Osteocyte (in vitro differentiated cells): ENCODE measurements around the gene PKNOX2. TPM values are rescaled to one million over a fixed set of nuclear protein-coding genes. Genes with fewer than 3 reads are reported as not detected.

Source experiments
- DNase-seq: peaks from one replicate; pipeline ENCODE4 v3.0.0; 2021; ENCODE audit warnings: mixed read lengths; ENCODE audit not compliant: unreplicated experiment; ENCODE audit errors: extremely low spot score
- H3K27ac Mint-ChIP-seq: one replicate; pipeline ENCODE4 v1.8.0; 2021; ENCODE audit warnings: mild to moderate bottlenecking, mixed read lengths; ENCODE audit not compliant: unreplicated experiment
- H3K27me3 Mint-ChIP-seq: one replicate; pipeline ENCODE4 v1.8.0; 2021; ENCODE audit warnings: mixed read lengths; ENCODE audit not compliant: unreplicated experiment
- H3K36me3 Mint-ChIP-seq: one replicate; pipeline ENCODE4 v1.8.0; 2021; ENCODE audit warnings: mixed read lengths; ENCODE audit not compliant: unreplicated experiment
- H3K4me1 Mint-ChIP-seq: one replicate; pipeline ENCODE4 v1.8.0; 2021; ENCODE audit warnings: mixed read lengths; ENCODE audit not compliant: unreplicated experiment
- H3K4me3 Mint-ChIP-seq: one replicate; pipeline ENCODE4 v1.8.0; 2021; ENCODE audit warnings: mild to moderate bottlenecking, moderate library complexity, mixed read lengths; ENCODE audit not compliant: unreplicated experiment
- H3K9me3 Mint-ChIP-seq: one replicate; pipeline ENCODE4 v1.8.0; 2021; ENCODE audit warnings: mixed read lengths; ENCODE audit not compliant: unreplicated experiment
- total RNA-seq: library from RNA; stranded (reverse); gene quantifications from 2 replicates; pipeline ENCODE4 v1.2.1, GENCODE V29; 2021
- TF ChIP-seq, protein P1 (sequence below): fragments of 200-600 bp; sonication (generic); IDR thresholded peaks from 2 replicates; pipeline ENCODE4 v1.5.0; 2021; ENCODE audit warnings: antibody characterized with exemption, mild to moderate bottlenecking, moderate library complexity

The PKNOX2 gene
- total RNA-seq, 1 donor from 2014 or later, result 89.3 TPM

GRCh38 chr11:125317416-125317815 lies 152.9 kb downstream of the PKNOX2 start:
- TF ChIP-seq, protein P1, sequence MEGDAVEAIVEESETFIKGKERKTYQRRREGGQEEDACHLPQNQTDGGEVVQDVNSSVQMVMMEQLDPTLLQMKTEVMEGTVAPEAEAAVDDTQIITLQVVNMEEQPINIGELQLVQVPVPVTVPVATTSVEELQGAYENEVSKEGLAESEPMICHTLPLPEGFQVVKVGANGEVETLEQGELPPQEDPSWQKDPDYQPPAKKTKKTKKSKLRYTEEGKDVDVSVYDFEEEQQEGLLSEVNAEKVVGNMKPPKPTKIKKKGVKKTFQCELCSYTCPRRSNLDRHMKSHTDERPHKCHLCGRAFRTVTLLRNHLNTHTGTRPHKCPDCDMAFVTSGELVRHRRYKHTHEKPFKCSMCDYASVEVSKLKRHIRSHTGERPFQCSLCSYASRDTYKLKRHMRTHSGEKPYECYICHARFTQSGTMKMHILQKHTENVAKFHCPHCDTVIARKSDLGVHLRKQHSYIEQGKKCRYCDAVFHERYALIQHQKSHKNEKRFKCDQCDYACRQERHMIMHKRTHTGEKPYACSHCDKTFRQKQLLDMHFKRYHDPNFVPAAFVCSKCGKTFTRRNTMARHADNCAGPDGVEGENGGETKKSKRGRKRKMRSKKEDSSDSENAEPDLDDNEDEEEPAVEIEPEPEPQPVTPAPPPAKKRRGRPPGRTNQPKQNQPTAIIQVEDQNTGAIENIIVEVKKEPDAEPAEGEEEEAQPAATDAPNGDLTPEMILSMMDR, result no peak
- Mint-ChIP-seq H3K36me3 (peaks cover 34% of the 10 kb centered on the region), H3K4me1 (peaks cover 56% of the 10 kb centered on the region), H3K4me3 (no peak overlapping the region), H3K9me3 (peaks cover 5% of the 10 kb centered on the region), H3K27ac (no peak overlapping the region), H3K27me3 (no peaks in the 10 kb centered on the region)
- DNase-seq, result no peak

DNA sequence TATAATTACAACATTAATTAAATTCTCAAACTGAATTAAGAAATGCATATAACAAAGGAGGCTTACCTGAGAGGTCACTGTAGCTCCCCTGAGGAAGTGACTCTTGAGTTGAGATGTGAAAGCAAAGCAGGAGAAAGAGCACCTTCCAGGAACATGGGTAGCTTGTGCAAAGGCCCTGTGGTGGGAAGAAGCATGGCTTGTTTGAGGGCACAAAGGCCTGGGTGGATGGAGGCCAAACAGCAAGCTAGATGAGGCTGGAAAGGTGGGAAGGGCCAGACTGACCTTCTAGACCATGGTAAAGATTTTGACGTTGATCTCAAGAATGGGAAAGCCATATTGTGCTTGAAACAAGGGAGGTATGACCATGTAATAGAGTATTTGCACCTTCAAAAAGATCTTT lies 155.1 kb downstream of the PKNOX2 start:
- Mint-ChIP-seq H3K27me3 (no peaks in the 10 kb centered on the region), H3K27ac (no peak overlapping the region), H3K36me3 (peaks cover 38% of the 10 kb centered on the region), H3K4me3 (no peak overlapping the region), H3K4me1 (peaks cover 33% of the 10 kb centered on the region), H3K9me3 (peaks cover 5% of the 10 kb centered on the region)
- DNase-seq, result no peak
- TF ChIP-seq, protein P1, result no peak

GRCh38 chr11:125320347-125321076 lies 156.0 kb downstream of the PKNOX2 start:
- Mint-ChIP-seq H3K4me3 (no peak overlapping the region), H3K9me3 (peaks cover 5% of the 10 kb centered on the region), H3K27ac (no peak overlapping the region), H3K36me3 (peaks cover 40% of the 10 kb centered on the region), H3K4me1 (peaks cover 25% of the 10 kb centered on the region), H3K27me3 (no peaks in the 10 kb centered on the region)
- DNase-seq, result no peak
- TF ChIP-seq, protein P1, result no peak

DNA sequence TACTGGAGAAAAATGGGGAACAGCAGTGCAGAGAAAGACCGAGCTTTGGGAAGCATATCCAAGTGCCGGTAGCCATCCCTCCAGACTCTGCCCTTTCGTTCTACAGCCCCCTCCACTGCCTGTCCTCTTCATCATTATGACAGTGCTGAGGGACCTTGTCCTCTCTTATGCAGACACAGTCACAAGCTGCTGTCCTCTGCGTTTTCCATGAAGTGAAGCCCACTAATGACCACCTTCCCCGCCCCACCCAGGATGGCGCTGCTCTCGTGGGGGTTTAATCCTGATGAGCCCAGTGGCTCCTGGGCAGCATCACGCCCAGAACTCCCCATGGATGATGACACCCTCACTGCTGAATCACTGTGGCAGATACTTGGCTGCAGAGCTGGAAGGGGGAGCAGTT lies 157.7 kb downstream of the PKNOX2 start:
- no peak overlapping the region for H3K4me3 Mint-ChIP-seq
- peaks cover 37% of the 10 kb centered on the region for H3K36me3 Mint-ChIP-seq
- TF ChIP-seq, protein P1, result no peak
- H3K27me3 Mint-ChIP-seq, result no peaks in the 10 kb centered on the region
- H3K9me3 Mint-ChIP-seq, result peaks cover 2% of the 10 kb centered on the region
- H3K27ac Mint-ChIP-seq, result no peak overlapping the region
- no peak for DNase-seq
- peaks cover 14% of the 10 kb centered on the region for H3K4me1 Mint-ChIP-seq

DNA sequence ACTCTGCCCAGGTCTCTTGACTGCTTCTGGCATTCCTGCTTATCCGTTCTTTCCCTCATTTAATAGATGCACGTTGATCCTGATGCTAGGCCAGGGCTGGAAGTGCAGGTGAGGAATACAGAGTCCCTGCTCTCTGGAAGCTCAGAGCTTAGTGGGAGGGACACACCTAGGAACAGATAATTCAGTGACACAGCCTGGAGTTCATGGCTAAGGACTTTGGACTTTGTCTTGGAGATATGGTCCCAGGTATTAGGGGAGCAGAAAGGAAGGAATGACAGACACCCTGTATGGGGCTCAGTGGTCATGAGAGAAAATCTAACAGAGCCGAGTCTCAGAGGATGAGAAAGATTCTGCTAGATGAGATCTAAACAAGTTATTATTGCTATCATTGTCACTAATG lies 160.6 kb downstream of the PKNOX2 start:
- Mint-ChIP-seq H3K9me3 (no peaks in the 10 kb centered on the region), H3K4me3 (no peak overlapping the region), H3K27ac (no peak overlapping the region), H3K27me3 (no peaks in the 10 kb centered on the region), H3K4me1 (peaks cover 15% of the 10 kb centered on the region), H3K36me3 (peaks cover 30% of the 10 kb centered on the region)
- DNase-seq, result no peak
- TF ChIP-seq, protein P1, result no peak
